Measurements from ENCODE around the gene IL33.

Gene IL33

GRCh38 chr9:6186691-6187090, 28.9 kb upstream of the IL33 start:
- no peak overlapping the region for H3K4me3 ChIP-seq (replicated peaks; ENCODE audit: low read depth, low read length)
- TF ChIP-seq CTCF (IDR thresholded peaks at IDR 0.05; ENCODE audit: low read depth, low read length, missing control alignments), result no peak
- DNase-seq (ENCODE audit: extremely low read depth, low read depth), result no peak

- DNase-seq (ENCODE audit: extremely low read depth, low read depth), result no peak
- no peak for TF ChIP-seq CTCF (IDR thresholded peaks at IDR 0.05; ENCODE audit: low read depth, low read length, missing control alignments)
These were observed 28.3 kb upstream of the IL33 start for GRCh38 chr9:6187272-6187671.

GRCh38 chr9:6188466-6188865, 27.1 kb upstream of the IL33 start:
- H3K4me3 ChIP-seq (replicated peaks; ENCODE audit: low read depth, low read length), result no peak overlapping the region
- DNase-seq (ENCODE audit: extremely low read depth, low read depth), result no peak
- no peak for TF ChIP-seq CTCF (IDR thresholded peaks at IDR 0.05; ENCODE audit: low read depth, low read length, missing control alignments)

More at GRCh38 chr9:6187272-6187671, 28.3 kb upstream of the IL33 start:
- no peak overlapping the region for H3K4me3 ChIP-seq (replicated peaks; ENCODE audit: low read depth, low read length)

GRCh38 chr9:6188906-6189305, 26.7 kb upstream of the IL33 start:
- no peak for TF ChIP-seq CTCF (IDR thresholded peaks at IDR 0.05; ENCODE audit: low read depth, low read length, missing control alignments)
- no peak for DNase-seq (ENCODE audit: extremely low read depth, low read depth)
- H3K4me3 ChIP-seq (replicated peaks; ENCODE audit: low read depth, low read length), result no peak overlapping the region

- peak; percentile 49 for TF ChIP-seq CTCF (IDR thresholded peaks at IDR 0.05; ENCODE audit: low read depth, low read length, missing control alignments)
- H3K4me3 ChIP-seq (replicated peaks; ENCODE audit: low read depth, low read length), result no peak overlapping the region
- DNase-seq (ENCODE audit: extremely low read depth, low read depth), result no peak
These were observed 20.7 kb upstream of the IL33 start for GRCh38 chr9:6194934-6195333.

- DNase-seq (ENCODE audit: extremely low read depth, low read depth), result no peak
- H3K4me3 ChIP-seq (replicated peaks; ENCODE audit: low read depth, low read length), result no peak overlapping the region
- TF ChIP-seq CTCF (IDR thresholded peaks at IDR 0.05; ENCODE audit: low read depth, low read length, missing control alignments), result no peak
These were observed 19.8 kb upstream of the IL33 start for GRCh38 chr9:6195714-6196360.

- peak; percentile 20 for TF ChIP-seq CTCF (IDR thresholded peaks at IDR 0.05; ENCODE audit: low read depth, low read length, missing control alignments)
- DNase-seq (ENCODE audit: extremely low read depth, low read depth), result no peak
- no peak overlapping the region for H3K4me3 ChIP-seq (replicated peaks; ENCODE audit: low read depth, low read length)
These were observed 18.3 kb upstream of the IL33 start for GRCh38 chr9:6197330-6197729.
